Activated CD8-positive, alpha-beta T cell treated with anti-CD3 and anti-CD28 coated beads, Interleukin-2, amount 10 ng/mL, durations not matched to agents 7 days and 5 days (primary cell): ENCODE results near the gene DNAH2. TPM values are rescaled to one million over a fixed set of nuclear protein-coding genes. Genes with fewer than 3 reads are reported as not detected.
A peak's percentile ranks its signal among the peaks of the same experiment; 100 is the strongest.

ENCODE experiments used
- ATAC-seq: fragments of 150-1000 bp; cut with Tn5 transposase; one replicate; pipeline ENCODE4 v1.10.0; 2021; ENCODE audit warnings: moderate library complexity
- CTCF ChIA-PET: fragments of 350-600 bp; sonication (Branson Sonifier 250); formaldehyde crosslinking; loops from one replicate; lab custom pipeline; 2021; ENCODE audit warnings: antibody characterized with exemption; lab: Charles Lee
- POLR2A ChIA-PET: fragments of 350-600 bp; sonication (Branson Sonifier 250); formaldehyde crosslinking; loops from one replicate; lab custom pipeline; 2021; ENCODE audit warnings: antibody characterized with exemption; lab: Charles Lee
- DNase-seq: peaks from one replicate; pipeline ENCODE4 v3.0.0-alpha.2; 2020
- H3K27ac Mint-ChIP-seq: one replicate; pipeline ENCODE4 v1.8.0; 2021; ENCODE audit warnings: mild to moderate bottlenecking, mixed read lengths
- H3K27me3 Mint-ChIP-seq: one replicate; pipeline ENCODE4 v1.8.0; 2021; ENCODE audit warnings: low read depth, mixed read lengths
- H3K36me3 Mint-ChIP-seq: one replicate; pipeline ENCODE4 v1.8.0; 2021; ENCODE audit warnings: low read depth, mixed read lengths
- H3K4me1 Mint-ChIP-seq: one replicate; pipeline ENCODE4 v1.8.0; 2021; ENCODE audit warnings: low read depth, mixed read lengths
- H3K4me3 Mint-ChIP-seq: one replicate; pipeline ENCODE4 v1.8.0; 2021; ENCODE audit warnings: mild to moderate bottlenecking, mixed read lengths
- H3K9me3 Mint-ChIP-seq: one replicate; pipeline ENCODE4 v1.8.0; 2022; ENCODE audit warnings: mixed read lengths; ENCODE audit not compliant: insufficient read depth
- total RNA-seq, 2 experiments: library from RNA; stranded (reverse); gene quantifications; one replicate each; pipeline ENCODE4 v1.2.3, GENCODE V29; 2021

DNAH2 gene
- total RNA-seq, 2 experiments from 2014 or later = not detected

DNA sequence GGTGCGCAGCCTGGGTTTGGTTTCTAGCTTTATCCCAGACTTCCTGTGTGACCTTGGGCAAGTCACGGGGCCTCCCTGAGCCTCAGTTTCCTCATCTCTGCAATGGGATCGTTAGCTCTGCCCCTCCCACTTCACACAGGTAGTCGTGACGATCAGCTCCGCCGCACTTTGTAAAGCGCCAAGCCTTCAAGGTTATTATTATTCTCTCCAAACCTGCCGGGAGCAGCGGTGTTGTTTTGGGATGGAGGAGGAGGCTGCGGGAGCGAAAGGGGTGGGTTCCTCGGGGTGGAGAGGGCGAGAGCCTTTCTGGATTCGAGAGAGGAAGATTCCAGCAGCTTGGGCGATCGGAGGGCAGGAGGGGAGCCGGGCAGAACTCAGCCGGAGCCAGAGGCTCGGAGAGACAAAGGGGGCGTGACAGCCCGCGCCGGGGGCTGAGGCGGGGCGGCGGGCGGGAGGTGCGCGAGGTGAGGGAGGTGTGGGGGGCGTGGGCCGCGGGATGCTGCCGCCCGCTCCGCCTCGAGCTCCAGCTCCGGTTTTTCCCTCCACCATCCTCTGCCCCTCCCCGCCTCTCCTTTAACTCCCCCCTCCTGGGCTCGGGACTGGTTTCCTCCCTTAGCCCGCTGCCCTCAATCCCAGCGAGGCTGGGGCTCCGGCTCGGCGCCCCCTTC lies 12.8 kb upstream of the DNAH2 start, which contains the start of gene EFNB3:
EFNB3 (plus strand) TSS at position 602 of the 668 bp plus-strand sequence. CDS start 397 bp downstream, outside the sequence.
- H3K27me3 Mint-ChIP-seq = peaks cover 38% of the 10 kb centered on the region
- ATAC-seq (no peak), DNase-seq (no peak)
- H3K9me3 Mint-ChIP-seq = no peaks in the 10 kb centered on the region
- POLR2A ChIA-PET = interaction anchor here (4.4 kb wide), 1 partner anchor 17 kb away, joined by 37 read pairs; the partner anchor contains the start of genes TP53 and WRAP53
- H3K4me3 Mint-ChIP-seq = peak within 1 kb of the TSS; percentile 28
- H3K4me1 Mint-ChIP-seq = peaks cover 14% of the 10 kb centered on the region
- H3K36me3 Mint-ChIP-seq = peaks cover 20% of the 10 kb centered on the region
- CTCF ChIA-PET = interaction anchor here (1.3 to 1.6 kb wide), 2 partner anchors 16 to 17 kb away, joined by 6 to 7 read pairs; partner anchors contain the start of genes TP53 and WRAP53
- H3K27ac Mint-ChIP-seq = no peak within 1 kb of the TSS

DNA sequence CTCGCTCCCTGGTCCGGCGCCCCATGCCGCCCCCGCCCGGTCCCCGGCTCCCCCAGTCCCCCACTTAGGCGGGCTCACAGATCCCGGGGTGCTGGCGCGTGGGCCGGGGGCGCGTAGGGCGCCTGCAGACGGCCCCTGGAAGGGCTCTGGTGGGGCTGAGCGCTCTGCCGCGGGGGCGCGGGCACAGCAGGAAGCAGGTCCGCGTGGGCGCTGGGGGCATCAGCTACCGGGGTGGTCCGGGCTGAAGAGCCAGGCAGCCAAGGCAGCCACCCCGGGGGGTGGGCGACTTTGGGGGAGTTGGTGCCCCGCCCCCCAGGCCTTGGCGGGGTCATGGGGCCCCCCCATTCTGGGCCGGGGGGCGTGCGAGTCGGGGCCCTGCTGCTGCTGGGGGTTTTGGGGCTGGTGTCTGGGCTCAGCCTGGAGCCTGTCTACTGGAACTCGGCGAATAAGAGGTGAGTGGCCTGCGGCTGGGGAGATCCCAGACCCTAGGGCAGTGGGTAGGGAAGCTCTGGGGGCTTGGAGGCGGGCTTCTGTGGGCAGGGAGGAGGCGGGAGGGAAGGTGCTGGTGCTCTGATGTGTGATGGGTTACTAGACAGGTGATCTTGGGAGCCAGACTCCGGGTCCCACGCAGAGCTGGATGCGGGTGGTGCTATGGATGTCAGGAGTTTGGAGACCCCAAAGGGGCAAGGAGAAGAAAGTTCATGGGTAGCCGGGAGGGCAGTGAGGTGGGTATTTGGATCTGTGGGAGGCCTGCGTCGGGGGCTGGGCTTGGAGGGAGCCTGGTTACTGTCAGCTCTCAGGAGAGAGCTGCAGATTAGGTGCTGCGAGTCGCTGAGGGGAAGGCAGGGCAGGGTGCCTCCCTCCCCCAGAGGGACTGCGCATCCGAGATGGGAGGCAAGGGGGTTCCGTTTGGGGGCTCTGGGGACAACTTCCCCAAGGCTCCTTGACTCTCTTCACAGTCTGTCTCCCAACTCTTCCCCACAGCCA lies 12.0 kb upstream of the DNAH2 start:
- no peak for ATAC-seq
- Mint-ChIP-seq H3K27ac (no peak overlapping the region), H3K4me1 (peaks cover 22% of the 10 kb centered on the region), H3K4me3 (no peak overlapping the region), H3K27me3 (peaks cover 38% of the 10 kb centered on the region), H3K9me3 (no peaks in the 10 kb centered on the region), H3K36me3 (peaks cover 18% of the 10 kb centered on the region)
- CTCF ChIA-PET = interaction anchor here (0.5 to 1.8 kb wide), 6 partner anchors 11 to 551 kb away, joined by 3 to 9 read pairs (median 5); partner anchors contain the start of genes TP53 and WRAP53
- no peak for DNase-seq
- POLR2A ChIA-PET = interaction anchor here (4.4 kb wide), 1 partner anchor 18 kb away, joined by 37 read pairs; the partner anchor contains the start of genes TP53 and WRAP53

- peaks cover 31% of the 10 kb centered on the region for H3K4me1 Mint-ChIP-seq
- H3K4me3 Mint-ChIP-seq = no peak overlapping the region
- H3K36me3 Mint-ChIP-seq = peaks cover 10% of the 10 kb centered on the region
- DNase-seq = no peak
- H3K9me3 Mint-ChIP-seq = no peaks in the 10 kb centered on the region
- ChIA-PET CTCF (interaction anchor here (1.2 to 1.8 kb wide), 3 partner anchors 10 to 367 kb away, joined by 3 to 9 read pairs (median 4); partner anchors contain the start of gene TP53), POLR2A (interaction anchor here (0.8 to 4.4 kb wide), 2 partner anchors 19 to 150 kb away, joined by 3 to 37 read pairs; partner anchors contain the start of genes NAA38, TP53 and WRAP53)
- H3K27me3 Mint-ChIP-seq = peaks cover 42% of the 10 kb centered on the region
- no peak overlapping the region for H3K27ac Mint-ChIP-seq
- ATAC-seq = no peak
Observed at GRCh38 chr17:7706631-7707354, 10.8 kb upstream of the DNAH2 start.

- no peak overlapping the region for H3K27ac Mint-ChIP-seq
- peaks cover 32% of the 10 kb centered on the region for H3K4me1 Mint-ChIP-seq
- H3K4me3 Mint-ChIP-seq = no peak overlapping the region
- DNase-seq (no peak), ATAC-seq (no peak)
- peaks cover 45% of the 10 kb centered on the region for H3K27me3 Mint-ChIP-seq
- H3K9me3 Mint-ChIP-seq = no peaks in the 10 kb centered on the region
- CTCF ChIA-PET = interaction anchor here (1.8 kb wide), 1 partner anchor 20 kb away, joined by 9 read pairs; the partner anchor contains the start of gene TP53
- peaks cover 6% of the 10 kb centered on the region for H3K36me3 Mint-ChIP-seq
- POLR2A ChIA-PET = interaction anchor here (4.4 kb wide), 1 partner anchor 20 kb away, joined by 37 read pairs; the partner anchor contains the start of genes TP53 and WRAP53
Observed at GRCh38 chr17:7707446-7707845, 10.1 kb upstream of the DNAH2 start.

DNA sequence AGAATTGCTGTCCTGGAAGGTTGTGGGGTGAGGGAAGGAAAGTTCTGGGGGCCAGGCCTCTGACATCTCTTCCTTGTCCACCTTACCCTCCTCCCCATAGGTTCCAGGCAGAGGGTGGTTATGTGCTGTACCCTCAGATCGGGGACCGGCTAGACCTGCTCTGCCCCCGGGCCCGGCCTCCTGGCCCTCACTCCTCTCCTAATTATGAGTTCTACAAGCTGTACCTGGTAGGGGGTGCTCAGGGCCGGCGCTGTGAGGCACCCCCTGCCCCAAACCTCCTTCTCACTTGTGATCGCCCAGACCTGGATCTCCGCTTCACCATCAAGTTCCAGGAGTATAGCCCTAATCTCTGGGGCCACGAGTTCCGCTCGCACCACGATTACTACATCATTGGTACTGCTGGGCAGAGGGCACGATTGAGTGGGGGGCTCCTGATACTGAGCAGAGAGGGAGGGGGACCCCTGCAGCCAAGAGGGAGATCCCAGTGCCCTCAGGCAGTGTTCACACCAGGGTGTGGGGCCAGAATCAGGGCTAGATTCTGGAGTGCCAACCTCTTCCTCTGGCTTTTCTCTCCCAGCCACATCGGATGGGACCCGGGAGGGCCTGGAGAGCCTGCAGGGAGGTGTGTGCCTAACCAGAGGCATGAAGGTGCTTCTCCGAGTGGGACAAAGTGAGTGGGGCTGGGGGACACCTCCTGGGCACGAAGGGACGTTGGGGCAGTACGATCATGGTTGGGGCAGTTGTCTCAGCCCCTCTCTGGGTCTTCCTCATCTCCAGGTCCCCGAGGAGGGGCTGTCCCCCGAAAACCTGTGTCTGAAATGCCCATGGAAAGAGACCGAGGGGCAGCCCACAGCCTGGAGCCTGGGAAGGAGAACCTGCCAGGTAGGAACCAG lies 9.4 kb upstream of the DNAH2 start:
- Mint-ChIP-seq H3K27me3 (peaks cover 50% of the 10 kb centered on the region), H3K4me3 (no peak overlapping the region), H3K9me3 (no peaks in the 10 kb centered on the region), H3K36me3 (peaks cover 6% of the 10 kb centered on the region), H3K4me1 (peaks cover 35% of the 10 kb centered on the region), H3K27ac (no peak overlapping the region)
- DNase-seq = no peak
- ChIA-PET POLR2A (no interaction called here), CTCF (no interaction called here)
- no peak for ATAC-seq

DNA sequence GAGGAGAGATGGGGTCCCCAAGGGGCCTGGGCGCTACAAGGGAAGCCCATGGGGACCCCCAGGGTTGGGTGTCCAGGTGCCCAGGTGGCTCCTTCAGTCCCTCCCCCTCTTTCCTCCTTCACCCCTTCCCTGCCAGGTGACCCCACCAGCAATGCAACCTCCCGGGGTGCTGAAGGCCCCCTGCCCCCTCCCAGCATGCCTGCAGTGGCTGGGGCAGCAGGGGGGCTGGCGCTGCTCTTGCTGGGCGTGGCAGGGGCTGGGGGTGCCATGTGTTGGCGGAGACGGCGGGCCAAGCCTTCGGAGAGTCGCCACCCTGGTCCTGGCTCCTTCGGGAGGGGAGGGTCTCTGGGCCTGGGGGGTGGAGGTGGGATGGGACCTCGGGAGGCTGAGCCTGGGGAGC lies 8.5 kb upstream of the DNAH2 start:
- peaks cover 52% of the 10 kb centered on the region for H3K27me3 Mint-ChIP-seq
- peaks cover 4% of the 10 kb centered on the region for H3K36me3 Mint-ChIP-seq
- no peak overlapping the region for H3K4me3 Mint-ChIP-seq
- no peak overlapping the region for H3K27ac Mint-ChIP-seq
- H3K4me1 Mint-ChIP-seq = peaks cover 40% of the 10 kb centered on the region
- ATAC-seq (no peak), DNase-seq (no peak)
- H3K9me3 Mint-ChIP-seq = no peaks in the 10 kb centered on the region
- ChIA-PET POLR2A (no interaction called here), CTCF (no interaction called here)

DNA sequence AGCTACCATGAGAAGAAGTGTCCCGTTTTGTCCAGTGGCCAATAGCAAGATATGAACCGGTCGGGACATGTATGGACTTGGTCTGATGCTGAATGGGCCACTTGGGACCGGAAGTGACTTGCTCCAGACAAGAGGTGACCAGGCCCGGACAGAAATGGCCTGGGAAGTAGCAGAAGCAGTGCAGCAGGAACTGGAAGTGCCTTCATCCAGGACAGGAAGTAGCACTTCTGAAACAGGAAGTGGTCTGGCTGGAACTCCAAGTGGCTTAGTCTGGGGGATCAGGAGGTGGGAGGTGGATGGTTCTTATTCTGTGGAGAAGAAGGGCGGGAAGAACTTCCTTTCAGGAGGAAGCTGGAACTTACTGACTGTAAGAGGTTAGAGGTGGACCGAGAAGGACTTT lies 7.2 kb upstream of the DNAH2 start:
- Mint-ChIP-seq H3K4me3 (no peak overlapping the region), H3K27ac (no peak overlapping the region), H3K4me1 (peaks cover 36% of the 10 kb centered on the region), H3K36me3 (peaks cover 1% of the 10 kb centered on the region), H3K27me3 (peaks cover 49% of the 10 kb centered on the region), H3K9me3 (no peaks in the 10 kb centered on the region)
- ChIA-PET POLR2A (interaction anchor here (1.2 kb wide), 1 partner anchor 23 kb away, joined by 6 read pairs; the partner anchor contains the start of genes TP53 and WRAP53), CTCF (interaction anchor here (0.6 to 2.0 kb wide), 3 partner anchors 9 to 22 kb away, joined by 3 to 12 read pairs (median 3); partner anchors contain the start of genes TP53 and WRAP53)
- ATAC-seq = no peak
- DNase-seq = no peak

- ChIA-PET CTCF (interaction anchor here (0.6 to 2.0 kb wide), 3 partner anchors 10 to 23 kb away, joined by 3 to 12 read pairs (median 3); partner anchors contain the start of genes TP53 and WRAP53), POLR2A (no interaction called here)
- DNase-seq = no peak
- no peak for ATAC-seq
- Mint-ChIP-seq H3K9me3 (no peaks in the 10 kb centered on the region), H3K36me3 (no peaks in the 10 kb centered on the region), H3K4me3 (no peak overlapping the region), H3K4me1 (peaks cover 31% of the 10 kb centered on the region), H3K27me3 (peaks cover 50% of the 10 kb centered on the region), H3K27ac (peak overlapping the region; percentile 17)
Observed at GRCh38 chr17:7711051-7711755, 6.3 kb upstream of the DNAH2 start.

DNA sequence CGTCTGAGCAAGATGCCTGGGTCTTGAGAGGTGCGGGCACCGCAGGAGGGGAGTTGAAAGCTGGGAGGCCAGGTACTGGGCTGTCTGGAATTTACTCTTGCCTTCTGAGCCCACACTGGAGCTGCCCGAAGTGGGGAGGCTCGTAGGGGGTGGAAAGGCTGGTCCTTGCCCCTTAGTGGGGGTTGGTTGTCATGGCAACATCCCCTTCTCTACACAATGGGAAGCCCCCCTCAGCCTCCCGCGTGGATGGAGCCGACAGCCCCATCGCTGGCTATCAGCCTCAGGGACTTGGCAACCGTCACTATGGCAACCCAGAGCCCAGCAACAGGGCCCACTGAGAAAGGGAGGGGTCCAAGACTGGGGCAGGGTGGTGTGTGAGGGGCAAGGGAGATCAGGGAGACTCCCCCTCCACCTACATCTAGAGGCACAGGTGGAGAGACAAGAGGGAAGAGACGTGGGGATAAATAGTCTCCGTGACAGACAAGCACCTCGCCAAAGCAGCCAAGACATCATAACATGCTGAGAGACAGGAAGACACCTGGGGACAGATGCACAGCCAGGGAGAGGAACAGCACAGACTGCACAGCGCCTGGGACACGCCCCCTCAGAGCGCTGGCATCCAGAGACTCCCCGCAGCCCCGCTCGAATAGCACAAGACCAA lies 5.3 kb upstream of the DNAH2 start:
- CTCF ChIA-PET = interaction anchor here (2.1 kb wide), 1 partner anchor 26 kb away, joined by 6 read pairs; the partner anchor contains the start of gene TP53
- no peaks in the 10 kb centered on the region for H3K9me3 Mint-ChIP-seq
- DNase-seq (no peak), ATAC-seq (peak; percentile 49)
- H3K27me3 Mint-ChIP-seq = peaks cover 48% of the 10 kb centered on the region
- no peaks in the 10 kb centered on the region for H3K36me3 Mint-ChIP-seq
- peaks cover 39% of the 10 kb centered on the region for H3K4me1 Mint-ChIP-seq
- POLR2A ChIA-PET = no interaction called here
- no peak overlapping the region for H3K27ac Mint-ChIP-seq
- H3K4me3 Mint-ChIP-seq = no peak overlapping the region
